GM23338 (cell line): ENCODE results near the gene RPL32. TPM values are rescaled to one million over a fixed set of nuclear protein-coding genes. Genes with fewer than 3 reads are reported as not detected.

Source experiments
- ATAC-seq: fragments of 200-7000 bp; cut with Tn5 transposase; 3 replicates; pipeline ENCODE4 v1.9.1; 2020
- DNase-seq: peaks from one replicate; pipeline ENCODE4 v3.0.0-alpha.2; 2015; ENCODE audit warnings: low spot score
- H2AFZ ChIP-seq: fragments of 200-600 bp; sonication (generic); 2 replicates; pipeline ENCODE4 v1.8.0; 2016; ENCODE audit warnings: antibody characterized with exemption, mild to moderate bottlenecking, moderate library complexity
- H3F3A ChIP-seq: fragments of 200-600 bp; sonication (generic); replicated peaks from 2 replicates; pipeline ENCODE4 v1.8.0; 2017; ENCODE audit warnings: antibody characterized with exemption, mixed run types, low read depth
- H3K27ac ChIP-seq: fragments of 200-600 bp; sonication (generic); 2 replicates; pipeline ENCODE4 v1.6.1; 2016; ENCODE audit warnings: low read depth
- H3K27me3 ChIP-seq: fragments of 200-600 bp; sonication (generic); 2 replicates; pipeline ENCODE4 v1.8.0; 2016; ENCODE audit warnings: mild to moderate bottlenecking, mixed run types, moderate library complexity; ENCODE audit not compliant: insufficient read depth
- H3K36me3 ChIP-seq: fragments of 200-600 bp; sonication (generic); 2 replicates; pipeline ENCODE4 v1.8.0; 2016; ENCODE audit warnings: mild to moderate bottlenecking; ENCODE audit not compliant: insufficient read depth
- H3K4me1 ChIP-seq: fragments of 200-600 bp; sonication (generic); 2 replicates; pipeline ENCODE4 v1.8.0; 2016; ENCODE audit warnings: mild to moderate bottlenecking, moderate library complexity; ENCODE audit not compliant: insufficient read depth
- H3K4me2 ChIP-seq: fragments of 200-600 bp; sonication (generic); 2 replicates; pipeline ENCODE4 v1.7.1; 2017; ENCODE audit warnings: mixed run types
- H3K4me3 ChIP-seq: fragments of 200-600 bp; sonication (generic); 2 replicates; pipeline ENCODE4 v1.6.1; 2016; ENCODE audit warnings: mixed run types
- H3K79me2 ChIP-seq: fragments of 200-600 bp; sonication (generic); replicated peaks from 2 replicates; pipeline ENCODE4 v1.8.0; 2017; ENCODE audit warnings: mild to moderate bottlenecking; ENCODE audit not compliant: insufficient read depth
- H3K9me2 ChIP-seq: fragments of 200-600 bp; sonication (generic); 2 replicates; pipeline ENCODE4 v1.8.0; 2017; ENCODE audit not compliant: insufficient read depth
- H4K20me1 ChIP-seq: fragments of 200-600 bp; sonication (generic); replicated peaks from 2 replicates; pipeline ENCODE4 v1.8.0; 2017; ENCODE audit warnings: mild to moderate bottlenecking; ENCODE audit not compliant: insufficient read depth
- H3K27ac Mint-ChIP-seq: 2 replicates; pipeline ENCODE4 v1.8.0; 2020; ENCODE audit warnings: inconsistent platforms, mild to moderate bottlenecking, moderate library complexity, mixed read lengths
- H3K27me3 Mint-ChIP-seq: 3 replicates; pipeline ENCODE4 v1.8.0; 2022; ENCODE audit warnings: low read depth, mild to moderate bottlenecking, moderate library complexity, mixed read lengths, inconsistent platforms; ENCODE audit not compliant: insufficient read depth, poor library complexity
- H3K36me3 Mint-ChIP-seq: 3 replicates; pipeline ENCODE4 v1.8.0; 2021; ENCODE audit warnings: low read depth, mild to moderate bottlenecking, inconsistent platforms, moderate library complexity, mixed read lengths
- H3K4me1 Mint-ChIP-seq: 3 replicates; pipeline ENCODE4 v1.8.0; 2020; ENCODE audit warnings: mild to moderate bottlenecking, inconsistent platforms, mixed read lengths
- H3K4me3 Mint-ChIP-seq: 3 replicates; pipeline ENCODE4 v1.8.0; 2021; ENCODE audit warnings: moderate library complexity, mild to moderate bottlenecking, inconsistent platforms, mixed read lengths
- H3K9me3 Mint-ChIP-seq: 3 replicates; pipeline ENCODE4 v1.8.0; 2020; ENCODE audit warnings: moderate library complexity, mild to moderate bottlenecking, inconsistent platforms, mixed read lengths
- CREB1 ChIP-seq: fragments of 250-450 bp; sonication (Bioruptor Pico); IDR thresholded peaks from 2 replicates; pipeline ENCODE4 v1.5.0; 2020; ENCODE audit warnings: low read depth, mild to moderate bottlenecking, moderate library complexity
- CTCF ChIP-seq, 2 experiments: fragments of 200-600 bp in 1 of 2; sonication (generic) in 1 of 2; conservative IDR thresholded peaks; 2 replicates each; pipeline versions ENCODE4 v1.5.1 to v1.6.1; 2016 to 2017; ENCODE audit warnings: antibody characterized with exemption in 2 of 2, low read depth in 2 of 2, mild to moderate bottlenecking in 2 of 2, moderate library complexity in 1 of 2
- ETS1 ChIP-seq: IDR thresholded peaks from 2 replicates; pipeline ENCODE4 v1.6.1; 2016; ENCODE audit warnings: antibody characterized with exemption
- EZH2 ChIP-seq: fragments of 200-600 bp; sonication (generic); IDR thresholded peaks from one replicate; pipeline ENCODE4 v1.8.0; 2017; ENCODE audit warnings: antibody characterized with exemption, mild to moderate bottlenecking, low read depth; ENCODE audit not compliant: unreplicated experiment
- EZH2phosphoT487 ChIP-seq: fragments of 200-600 bp; sonication (generic); IDR thresholded peaks from one replicate; pipeline ENCODE4 v1.8.1; 2018; ENCODE audit warnings: antibody characterized with exemption; ENCODE audit not compliant: unreplicated experiment
- JUNB ChIP-seq: IDR thresholded peaks from one replicate; pipeline ENCODE4 v1.6.1; 2016; ENCODE audit warnings: antibody characterized with exemption; ENCODE audit not compliant: unreplicated experiment
- NANOG ChIP-seq: IDR thresholded peaks from 2 replicates; pipeline ENCODE4 v1.6.1; 2016; ENCODE audit warnings: antibody characterized with exemption, borderline replicate concordance
- POLR2AphosphoS5 ChIP-seq: IDR thresholded peaks from 2 replicates; pipeline ENCODE4 v1.6.1; 2016; ENCODE audit warnings: antibody characterized with exemption, low read depth
- STAT1 ChIP-seq: IDR thresholded peaks from one replicate; pipeline ENCODE4 v1.6.1; 2016; ENCODE audit warnings: antibody characterized with exemption; ENCODE audit not compliant: unreplicated experiment
- ZNF114 ChIP-seq: fragments of 250-450 bp; sonication (Bioruptor Pico); IDR thresholded peaks from 2 replicates; pipeline ENCODE4 v1.5.0; 2020; ENCODE audit warnings: mild to moderate bottlenecking, moderate library complexity
- ZNF331 ChIP-seq: fragments of 250-450 bp; sonication (Bioruptor Pico); IDR thresholded peaks from 2 replicates; pipeline ENCODE4 v1.5.0; 2020; ENCODE audit warnings: low read depth, mild to moderate bottlenecking, moderate library complexity
- polyA plus RNA-seq: library from polyadenylated mRNA; unstranded; fragments of >200 nt; fragmentation: Nextera tagmentation; extraction: Ambion mirVana; gene quantifications from 2 replicates; pipeline ENCODE4 v1.2.1, GENCODE V29; 2016
- total RNA-seq: library from RNA; depleted of rRNA; stranded (reverse); fragments of >200 nt; shearing (Covaris generic); gene quantifications from 2 replicates; pipeline ENCODE4 v1.2.3, GENCODE V29; 2014
- TF ChIP-seq, protein P1 (sequence below): IDR thresholded peaks from one replicate; pipeline ENCODE4 v1.6.1; 2018; ENCODE audit warnings: antibody characterized with exemption; ENCODE audit not compliant: unreplicated experiment
- TF ChIP-seq, protein P2 (sequence below): fragments of 250-450 bp; sonication (Bioruptor Pico); IDR thresholded peaks from 2 replicates; pipeline ENCODE4 v1.5.0; 2020; ENCODE audit warnings: mild to moderate bottlenecking, moderate library complexity

RPL32 gene
- total and polyA plus RNA-seq, 2 experiments from 2014 or later: 561 to 2,550 TPM

GRCh38 chr3:12862387-12862786, 21.0 kb upstream of the RPL32 start:
- Histone ChIP-seq H3K4me2 (no peak overlapping the region), H3K27ac (no peak overlapping the region), H3F3A (no peaks in the 10 kb centered on the region), H3K79me2 (no peaks in the 10 kb centered on the region), H3K4me3 (no peak overlapping the region), H2AFZ (no peak overlapping the region), H3K4me1 (no peaks in the 10 kb centered on the region), H3K9me2 (no peaks in the 10 kb centered on the region), H3K27me3 (no peaks in the 10 kb centered on the region), H4K20me1 (no peaks in the 10 kb centered on the region), H3K36me3 (no peaks in the 10 kb centered on the region)
- no peak for TF ChIP-seq ZNF331 (CRISPR knock-in tag)
- no peak for TF ChIP-seq STAT1
- TF ChIP-seq EZH2: no peak
- TF ChIP-seq, protein P1, sequence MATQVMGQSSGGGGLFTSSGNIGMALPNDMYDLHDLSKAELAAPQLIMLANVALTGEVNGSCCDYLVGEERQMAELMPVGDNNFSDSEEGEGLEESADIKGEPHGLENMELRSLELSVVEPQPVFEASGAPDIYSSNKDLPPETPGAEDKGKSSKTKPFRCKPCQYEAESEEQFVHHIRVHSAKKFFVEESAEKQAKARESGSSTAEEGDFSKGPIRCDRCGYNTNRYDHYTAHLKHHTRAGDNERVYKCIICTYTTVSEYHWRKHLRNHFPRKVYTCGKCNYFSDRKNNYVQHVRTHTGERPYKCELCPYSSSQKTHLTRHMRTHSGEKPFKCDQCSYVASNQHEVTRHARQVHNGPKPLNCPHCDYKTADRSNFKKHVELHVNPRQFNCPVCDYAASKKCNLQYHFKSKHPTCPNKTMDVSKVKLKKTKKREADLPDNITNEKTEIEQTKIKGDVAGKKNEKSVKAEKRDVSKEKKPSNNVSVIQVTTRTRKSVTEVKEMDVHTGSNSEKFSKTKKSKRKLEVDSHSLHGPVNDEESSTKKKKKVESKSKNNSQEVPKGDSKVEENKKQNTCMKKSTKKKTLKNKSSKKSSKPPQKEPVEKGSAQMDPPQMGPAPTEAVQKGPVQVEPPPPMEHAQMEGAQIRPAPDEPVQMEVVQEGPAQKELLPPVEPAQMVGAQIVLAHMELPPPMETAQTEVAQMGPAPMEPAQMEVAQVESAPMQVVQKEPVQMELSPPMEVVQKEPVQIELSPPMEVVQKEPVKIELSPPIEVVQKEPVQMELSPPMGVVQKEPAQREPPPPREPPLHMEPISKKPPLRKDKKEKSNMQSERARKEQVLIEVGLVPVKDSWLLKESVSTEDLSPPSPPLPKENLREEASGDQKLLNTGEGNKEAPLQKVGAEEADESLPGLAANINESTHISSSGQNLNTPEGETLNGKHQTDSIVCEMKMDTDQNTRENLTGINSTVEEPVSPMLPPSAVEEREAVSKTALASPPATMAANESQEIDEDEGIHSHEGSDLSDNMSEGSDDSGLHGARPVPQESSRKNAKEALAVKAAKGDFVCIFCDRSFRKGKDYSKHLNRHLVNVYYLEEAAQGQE: no peak
- no peak for TF ChIP-seq JUNB
- TF ChIP-seq EZH2phosphoT487: no peak
- TF ChIP-seq CTCF (conservative IDR thresholded peaks at IDR 0.05; ENCODE audit: low read depth in 2 of 2): no peak
- TF ChIP-seq POLR2AphosphoS5: no peak
- no peak for TF ChIP-seq ETS1
- no peak for TF ChIP-seq CREB1
- TF ChIP-seq, protein P2, sequence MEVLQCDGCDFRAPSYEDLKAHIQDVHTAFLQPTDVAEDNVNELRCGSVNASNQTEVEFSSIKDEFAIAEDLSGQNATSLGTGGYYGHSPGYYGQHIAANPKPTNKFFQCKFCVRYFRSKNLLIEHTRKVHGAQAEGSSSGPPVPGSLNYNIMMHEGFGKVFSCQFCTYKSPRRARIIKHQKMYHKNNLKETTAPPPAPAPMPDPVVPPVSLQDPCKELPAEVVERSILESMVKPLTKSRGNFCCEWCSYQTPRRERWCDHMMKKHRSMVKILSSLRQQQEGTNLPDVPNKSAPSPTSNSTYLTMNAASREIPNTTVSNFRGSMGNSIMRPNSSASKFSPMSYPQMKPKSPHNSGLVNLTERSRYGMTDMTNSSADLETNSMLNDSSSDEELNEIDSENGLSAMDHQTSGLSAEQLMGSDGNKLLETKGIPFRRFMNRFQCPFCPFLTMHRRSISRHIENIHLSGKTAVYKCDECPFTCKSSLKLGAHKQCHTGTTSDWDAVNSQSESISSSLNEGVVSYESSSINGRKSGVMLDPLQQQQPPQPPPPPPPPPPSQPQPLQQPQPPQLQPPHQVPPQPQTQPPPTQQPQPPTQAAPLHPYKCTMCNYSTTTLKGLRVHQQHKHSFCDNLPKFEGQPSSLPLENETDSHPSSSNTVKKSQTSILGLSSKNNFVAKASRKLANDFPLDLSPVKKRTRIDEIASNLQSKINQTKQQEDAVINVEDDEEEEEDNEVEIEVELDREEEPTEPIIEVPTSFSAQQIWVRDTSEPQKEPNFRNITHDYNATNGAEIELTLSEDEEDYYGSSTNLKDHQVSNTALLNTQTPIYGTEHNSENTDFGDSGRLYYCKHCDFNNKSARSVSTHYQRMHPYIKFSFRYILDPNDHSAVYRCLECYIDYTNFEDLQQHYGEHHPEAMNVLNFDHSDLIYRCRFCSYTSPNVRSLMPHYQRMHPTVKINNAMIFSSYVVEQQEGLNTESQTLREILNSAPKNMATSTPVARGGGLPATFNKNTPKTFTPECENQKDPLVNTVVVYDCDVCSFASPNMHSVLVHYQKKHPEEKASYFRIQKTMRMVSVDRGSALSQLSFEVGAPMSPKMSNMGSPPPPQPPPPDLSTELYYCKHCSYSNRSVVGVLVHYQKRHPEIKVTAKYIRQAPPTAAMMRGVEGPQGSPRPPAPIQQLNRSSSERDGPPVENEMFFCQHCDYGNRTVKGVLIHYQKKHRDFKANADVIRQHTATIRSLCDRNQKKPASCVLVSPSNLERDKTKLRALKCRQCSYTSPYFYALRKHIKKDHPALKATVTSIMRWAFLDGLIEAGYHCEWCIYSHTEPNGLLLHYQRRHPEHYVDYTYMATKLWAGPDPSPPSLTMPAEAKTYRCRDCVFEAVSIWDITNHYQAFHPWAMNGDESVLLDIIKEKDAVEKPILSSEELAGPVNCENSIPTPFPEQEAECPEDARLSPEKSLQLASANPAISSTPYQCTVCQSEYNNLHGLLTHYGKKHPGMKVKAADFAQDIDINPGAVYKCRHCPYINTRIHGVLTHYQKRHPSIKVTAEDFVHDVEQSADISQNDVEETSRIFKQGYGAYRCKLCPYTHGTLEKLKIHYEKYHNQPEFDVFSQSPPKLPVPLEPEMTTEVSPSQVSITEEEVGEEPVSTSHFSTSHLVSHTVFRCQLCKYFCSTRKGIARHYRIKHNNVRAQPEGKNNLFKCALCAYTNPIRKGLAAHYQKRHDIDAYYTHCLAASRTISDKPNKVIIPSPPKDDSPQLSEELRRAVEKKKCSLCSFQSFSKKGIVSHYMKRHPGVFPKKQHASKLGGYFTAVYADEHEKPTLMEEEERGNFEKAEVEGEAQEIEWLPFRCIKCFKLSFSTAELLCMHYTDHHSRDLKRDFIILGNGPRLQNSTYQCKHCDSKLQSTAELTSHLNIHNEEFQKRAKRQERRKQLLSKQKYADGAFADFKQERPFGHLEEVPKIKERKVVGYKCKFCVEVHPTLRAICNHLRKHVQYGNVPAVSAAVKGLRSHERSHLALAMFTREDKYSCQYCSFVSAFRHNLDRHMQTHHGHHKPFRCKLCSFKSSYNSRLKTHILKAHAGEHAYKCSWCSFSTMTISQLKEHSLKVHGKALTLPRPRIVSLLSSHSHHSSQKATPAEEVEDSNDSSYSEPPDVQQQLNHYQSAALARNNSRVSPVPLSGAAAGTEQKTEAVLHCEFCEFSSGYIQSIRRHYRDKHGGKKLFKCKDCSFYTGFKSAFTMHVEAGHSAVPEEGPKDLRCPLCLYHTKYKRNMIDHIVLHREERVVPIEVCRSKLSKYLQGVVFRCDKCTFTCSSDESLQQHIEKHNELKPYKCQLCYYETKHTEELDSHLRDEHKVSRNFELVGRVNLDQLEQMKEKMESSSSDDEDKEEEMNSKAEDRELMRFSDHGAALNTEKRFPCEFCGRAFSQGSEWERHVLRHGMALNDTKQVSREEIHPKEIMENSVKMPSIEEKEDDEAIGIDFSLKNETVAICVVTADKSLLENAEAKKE (CRISPR knock-in tag): no peak
- no peak for TF ChIP-seq ZNF114
- no peak for TF ChIP-seq NANOG
- Mint-ChIP-seq H3K27ac (no peak overlapping the region), H3K27me3 (peaks cover 12% of the 10 kb centered on the region), H3K36me3 (peaks cover 4% of the 10 kb centered on the region; the same call in 1 of the 3 replicates), H3K9me3 (peaks cover 18% of the 10 kb centered on the region), H3K4me1 (no peaks in the 10 kb centered on the region; the same call in 2 of the 3 replicates), H3K4me3 (no peak overlapping the region)
- ATAC-seq: no peak
- DNase-seq: no peak
